ENCODE measurements around the gene AATF.

The AATF gene

DNA sequence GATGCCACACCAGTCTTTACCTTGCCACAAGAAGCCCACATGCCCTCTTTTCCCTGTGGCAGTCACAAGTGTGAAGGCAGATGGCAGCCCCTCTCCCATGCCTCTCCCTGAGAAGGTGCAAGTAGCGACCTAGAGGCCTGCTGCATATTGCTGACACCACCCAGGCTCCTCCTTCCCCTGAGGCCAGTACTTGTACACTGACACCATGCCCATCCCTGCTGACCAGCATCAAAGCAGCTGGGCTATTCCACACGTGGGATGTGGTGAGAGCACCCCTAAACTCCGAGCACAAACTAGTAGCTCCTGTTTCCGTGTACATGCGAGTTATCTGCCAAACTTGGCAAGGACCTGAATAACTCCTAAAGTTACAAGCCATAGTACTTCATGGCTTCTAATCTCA is 149.4 kb downstream of the AATF start:
- TF ChIP-seq, protein P1, sequence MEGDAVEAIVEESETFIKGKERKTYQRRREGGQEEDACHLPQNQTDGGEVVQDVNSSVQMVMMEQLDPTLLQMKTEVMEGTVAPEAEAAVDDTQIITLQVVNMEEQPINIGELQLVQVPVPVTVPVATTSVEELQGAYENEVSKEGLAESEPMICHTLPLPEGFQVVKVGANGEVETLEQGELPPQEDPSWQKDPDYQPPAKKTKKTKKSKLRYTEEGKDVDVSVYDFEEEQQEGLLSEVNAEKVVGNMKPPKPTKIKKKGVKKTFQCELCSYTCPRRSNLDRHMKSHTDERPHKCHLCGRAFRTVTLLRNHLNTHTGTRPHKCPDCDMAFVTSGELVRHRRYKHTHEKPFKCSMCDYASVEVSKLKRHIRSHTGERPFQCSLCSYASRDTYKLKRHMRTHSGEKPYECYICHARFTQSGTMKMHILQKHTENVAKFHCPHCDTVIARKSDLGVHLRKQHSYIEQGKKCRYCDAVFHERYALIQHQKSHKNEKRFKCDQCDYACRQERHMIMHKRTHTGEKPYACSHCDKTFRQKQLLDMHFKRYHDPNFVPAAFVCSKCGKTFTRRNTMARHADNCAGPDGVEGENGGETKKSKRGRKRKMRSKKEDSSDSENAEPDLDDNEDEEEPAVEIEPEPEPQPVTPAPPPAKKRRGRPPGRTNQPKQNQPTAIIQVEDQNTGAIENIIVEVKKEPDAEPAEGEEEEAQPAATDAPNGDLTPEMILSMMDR (IDR thresholded peaks at IDR 0.05): no peak
- Histone ChIP-seq H3K27me3 (no peaks in the 10 kb centered on the region), H3K4me3 (ENCODE audit: low read depth in 1 of 2, low read length in 1 of 2) (no peak overlapping the region), H3K27ac (no peak overlapping the region), H3K36me3 (no peaks in the 10 kb centered on the region), H3K4me1 (ENCODE audit: control insufficient read depth in 1 of 2, insufficient read depth in 1 of 2, low read depth in 1 of 2, low read length in 1 of 2) (peaks cover 0 to 4% of the 10 kb centered on the region in 2 experiments), H3K9me3 (no peaks in the 10 kb centered on the region)

DNA sequence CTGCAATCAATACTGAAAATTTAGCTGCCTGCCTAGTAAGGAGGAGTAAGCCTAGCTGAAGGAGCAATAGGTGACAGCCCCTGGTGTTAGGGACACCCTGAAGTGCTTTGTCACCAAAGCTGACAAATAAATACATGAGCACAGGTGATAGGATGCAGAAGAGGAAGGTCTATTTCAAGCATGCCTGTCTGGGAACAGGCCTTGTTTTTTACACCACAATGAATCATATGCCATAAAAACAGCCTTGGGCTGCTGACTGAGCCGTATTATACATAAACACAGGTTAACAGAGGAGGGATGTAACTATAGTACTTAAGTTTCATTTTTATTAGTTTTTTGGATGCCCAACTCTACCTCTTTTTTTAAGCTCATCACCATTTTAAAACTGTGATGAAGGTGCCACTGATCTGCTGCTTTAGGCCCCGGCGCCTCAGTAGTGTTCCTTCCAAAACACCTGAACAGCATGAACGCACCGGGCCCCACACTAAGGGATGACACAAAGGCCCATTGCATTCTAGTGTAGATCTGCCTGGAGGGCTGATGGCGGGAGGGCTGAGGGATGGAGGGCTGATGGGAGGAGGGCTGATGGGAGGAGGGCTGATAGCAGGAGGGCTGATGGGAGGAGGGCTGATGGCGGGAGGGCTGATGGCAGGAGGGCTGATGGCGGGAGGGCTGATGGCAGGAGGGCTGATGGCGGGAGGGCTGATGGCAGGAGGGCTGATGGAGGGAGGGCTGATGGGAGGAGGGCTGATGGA is 150.3 kb downstream of the AATF start:
- H3K27me3 ChIP-seq: no peaks in the 10 kb centered on the region
- H3K4me3 ChIP-seq (ENCODE audit: low read depth in 1 of 2, low read length in 1 of 2): no peak overlapping the region
- no peak overlapping the region for H3K27ac ChIP-seq
- TF ChIP-seq, protein P1 (IDR thresholded peaks at IDR 0.05): no peak
- no peaks in the 10 kb centered on the region for H3K9me3 ChIP-seq
- H3K36me3 ChIP-seq: no peaks in the 10 kb centered on the region
- H3K4me1 ChIP-seq (ENCODE audit: control insufficient read depth in 1 of 2, insufficient read depth in 1 of 2, low read depth in 1 of 2, low read length in 1 of 2): peaks cover 0 to 4% of the 10 kb centered on the region in 2 experiments

DNA sequence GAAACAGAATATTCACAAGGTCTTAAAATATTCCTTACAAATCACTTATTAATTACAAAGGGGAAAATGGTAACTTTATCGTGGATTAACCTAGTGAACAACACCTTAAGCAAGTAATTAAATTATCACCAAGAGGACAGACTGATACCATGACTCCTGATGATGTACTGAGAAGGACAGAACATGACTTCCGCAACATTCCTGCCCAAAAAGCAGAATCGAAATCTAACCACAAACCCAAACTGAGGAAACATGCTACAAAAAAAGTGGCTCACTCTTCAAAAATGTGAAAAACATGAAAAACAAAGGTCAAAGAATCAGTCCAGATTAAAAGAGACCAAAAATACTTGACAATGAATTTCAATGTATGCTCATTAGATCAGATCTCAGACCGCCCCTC is 151.5 kb downstream of the AATF start:
- Histone ChIP-seq H3K27me3 (no peaks in the 10 kb centered on the region), H3K36me3 (no peaks in the 10 kb centered on the region), H3K27ac (no peak overlapping the region), H3K9me3 (no peaks in the 10 kb centered on the region), H3K4me3 (ENCODE audit: low read depth in 1 of 2, low read length in 1 of 2) (no peak overlapping the region), H3K4me1 (ENCODE audit: control insufficient read depth in 1 of 2, insufficient read depth in 1 of 2, low read depth in 1 of 2, low read length in 1 of 2) (peaks cover 0 to 4% of the 10 kb centered on the region in 2 experiments)
- TF ChIP-seq, protein P1 (IDR thresholded peaks at IDR 0.05): no peak

DNA sequence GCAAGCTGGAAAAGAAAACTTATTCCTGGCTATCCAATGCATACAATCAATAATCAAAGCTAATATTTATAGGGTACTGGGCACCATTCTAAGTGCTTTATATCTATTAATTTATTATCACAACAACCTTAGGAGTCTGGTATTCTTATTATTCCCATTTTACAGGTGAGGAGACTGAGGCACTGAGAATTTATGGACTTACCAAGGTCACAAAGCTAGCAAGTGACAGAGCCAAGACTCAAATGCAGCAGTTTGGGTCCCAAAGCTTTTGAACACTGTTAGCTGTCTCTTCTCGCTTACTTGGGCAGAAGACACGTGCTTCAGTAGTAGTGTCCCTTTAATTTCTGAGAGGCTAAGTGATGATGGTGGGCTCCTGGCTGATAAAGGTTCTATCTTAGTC is 152.6 kb downstream of the AATF start:
- Histone ChIP-seq H3K4me1 (ENCODE audit: control insufficient read depth in 1 of 2, insufficient read depth in 1 of 2, low read depth in 1 of 2, low read length in 1 of 2) (peaks cover 0 to 4% of the 10 kb centered on the region in 2 experiments), H3K27ac (no peak overlapping the region), H3K4me3 (ENCODE audit: low read depth in 1 of 2, low read length in 1 of 2) (no peak overlapping the region), H3K27me3 (no peaks in the 10 kb centered on the region), H3K9me3 (no peaks in the 10 kb centered on the region), H3K36me3 (no peaks in the 10 kb centered on the region)
- TF ChIP-seq, protein P1 (IDR thresholded peaks at IDR 0.05): no peak

DNA sequence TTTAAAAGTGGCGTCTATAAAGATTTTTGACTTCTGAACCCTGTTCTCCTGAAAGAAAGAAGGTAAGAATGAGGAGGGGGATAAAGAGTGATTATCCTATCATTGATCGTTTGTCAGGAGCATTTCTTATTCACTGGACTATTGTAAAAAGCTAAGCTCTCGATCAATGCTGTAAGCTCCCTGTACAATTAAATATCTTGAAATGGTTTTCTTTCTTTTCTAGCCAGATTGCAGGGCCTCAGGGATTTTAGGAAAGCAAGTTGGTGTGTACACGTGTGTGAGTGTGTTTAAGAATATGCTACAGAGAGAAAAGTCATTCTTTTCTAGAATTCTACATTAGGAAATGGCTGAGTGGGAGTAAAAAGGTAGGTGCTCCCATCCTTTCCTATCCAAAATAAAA is 154.5 kb downstream of the AATF start:
- Histone ChIP-seq H3K27me3 (no peaks in the 10 kb centered on the region), H3K4me3 (ENCODE audit: low read depth in 1 of 2, low read length in 1 of 2) (no peak overlapping the region), H3K9me3 (no peaks in the 10 kb centered on the region), H3K4me1 (ENCODE audit: control insufficient read depth in 1 of 2, insufficient read depth in 1 of 2, low read depth in 1 of 2, low read length in 1 of 2) (peaks cover 0 to 10% of the 10 kb centered on the region in 2 experiments), H3K36me3 (no peaks in the 10 kb centered on the region), H3K27ac (no peak overlapping the region)
- TF ChIP-seq, protein P1 (IDR thresholded peaks at IDR 0.05): no peak
